AG04449 (cell line): ENCODE measurements around the gene BABAM2.
"Not testable (repeated sequence)": the region's sequence is repeated elsewhere in the genome, so short reads cannot be mapped to it uniquely, and the experiment has no call there.

ENCODE experiments used
- CTCF ChIA-PET: fragments of 350-600 bp; formaldehyde crosslinking; extraction: SDS; loops from one replicate; lab custom pipeline; 2021; ENCODE audit warnings: antibody characterized with exemption; lab: Yijun Ruan, JAX
- POLR2A ChIA-PET: fragments of 400-600, 350-600 bp; formaldehyde crosslinking; extraction: SDS; loops from one replicate; lab custom pipeline; 2020; ENCODE audit warnings: antibody characterized with exemption, inconsistent platforms; lab: Yijun Ruan, JAX
- DNase-seq: peaks from one replicate; pipeline ENCODE4 v3.0.0-alpha.2; 2010; ENCODE audit warnings: low read depth, low spot score
- H3K4me3 ChIP-seq: 2 replicates; pipeline ENCODE4 v1.5.1; 2011; ENCODE audit warnings: low read depth, mild to moderate bottlenecking, control low read depth, low read length
- TF ChIP-seq, protein P1 (sequence below): IDR thresholded peaks from one replicate; pipeline ENCODE4 v1.5.1; 2011; ENCODE audit warnings: mild to moderate bottlenecking, moderate library complexity, low read length, control low read depth, inconsistent platforms; ENCODE audit not compliant: insufficient read depth; ENCODE audit errors: missing control alignments

BABAM2 gene

DNA sequence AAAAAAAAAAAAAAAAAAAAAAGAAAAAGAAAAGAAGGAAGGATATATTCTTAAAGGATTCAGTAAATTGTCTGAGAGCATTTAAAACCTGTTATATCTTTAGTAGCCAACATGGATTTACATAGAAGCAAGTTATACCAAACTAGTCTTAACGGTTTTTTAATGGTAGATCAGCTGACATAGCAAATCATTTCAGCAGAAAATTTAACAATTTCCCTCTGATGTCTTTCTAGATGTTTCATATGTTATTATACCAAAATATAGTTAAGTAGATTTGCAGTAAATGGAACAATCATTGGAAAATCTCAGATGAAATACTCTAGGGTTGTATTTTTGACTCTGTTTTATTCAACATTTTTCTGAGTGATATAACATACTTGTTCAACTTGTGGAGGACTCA lies 72.9 kb downstream of the BABAM2 start:
- POLR2A ChIA-PET = interaction anchor here (0.6 kb wide), 1 partner anchor 14 kb away, joined by 3 read pairs; no protein-coding TSS in a partner anchor
- CTCF ChIA-PET = interaction anchor here (2.3 kb wide), 1 partner anchor 10 kb away, joined by 5 read pairs; no protein-coding TSS in a partner anchor
- no peak for DNase-seq
- TF ChIP-seq, protein P1, sequence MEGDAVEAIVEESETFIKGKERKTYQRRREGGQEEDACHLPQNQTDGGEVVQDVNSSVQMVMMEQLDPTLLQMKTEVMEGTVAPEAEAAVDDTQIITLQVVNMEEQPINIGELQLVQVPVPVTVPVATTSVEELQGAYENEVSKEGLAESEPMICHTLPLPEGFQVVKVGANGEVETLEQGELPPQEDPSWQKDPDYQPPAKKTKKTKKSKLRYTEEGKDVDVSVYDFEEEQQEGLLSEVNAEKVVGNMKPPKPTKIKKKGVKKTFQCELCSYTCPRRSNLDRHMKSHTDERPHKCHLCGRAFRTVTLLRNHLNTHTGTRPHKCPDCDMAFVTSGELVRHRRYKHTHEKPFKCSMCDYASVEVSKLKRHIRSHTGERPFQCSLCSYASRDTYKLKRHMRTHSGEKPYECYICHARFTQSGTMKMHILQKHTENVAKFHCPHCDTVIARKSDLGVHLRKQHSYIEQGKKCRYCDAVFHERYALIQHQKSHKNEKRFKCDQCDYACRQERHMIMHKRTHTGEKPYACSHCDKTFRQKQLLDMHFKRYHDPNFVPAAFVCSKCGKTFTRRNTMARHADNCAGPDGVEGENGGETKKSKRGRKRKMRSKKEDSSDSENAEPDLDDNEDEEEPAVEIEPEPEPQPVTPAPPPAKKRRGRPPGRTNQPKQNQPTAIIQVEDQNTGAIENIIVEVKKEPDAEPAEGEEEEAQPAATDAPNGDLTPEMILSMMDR = no peak
- no peak overlapping the region for H3K4me3 ChIP-seq

DNA sequence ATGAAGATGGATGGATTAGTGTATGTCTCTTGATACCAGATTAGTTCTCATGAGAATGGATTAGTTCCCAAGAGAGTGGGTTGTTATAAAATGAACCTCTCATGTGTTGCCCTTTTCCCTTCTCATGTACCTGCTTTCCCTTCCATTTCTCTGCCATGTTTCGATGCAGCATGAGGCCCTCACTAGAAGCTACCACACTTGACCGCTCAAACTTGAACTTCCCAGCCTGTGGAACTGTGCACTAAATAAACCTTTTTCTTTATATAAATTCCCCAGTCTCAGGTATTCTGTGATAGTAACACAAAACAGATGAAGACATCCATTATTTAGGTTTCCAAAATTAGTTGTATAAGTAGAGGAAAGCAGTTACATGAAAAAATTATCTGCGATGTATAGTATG lies 73.5 kb downstream of the BABAM2 start:
- TF ChIP-seq, protein P1 = no peak
- ChIA-PET CTCF (interaction anchor here (2.3 kb wide), 1 partner anchor 9 kb away, joined by 5 read pairs; no protein-coding TSS in a partner anchor), POLR2A (no interaction called here)

DNA sequence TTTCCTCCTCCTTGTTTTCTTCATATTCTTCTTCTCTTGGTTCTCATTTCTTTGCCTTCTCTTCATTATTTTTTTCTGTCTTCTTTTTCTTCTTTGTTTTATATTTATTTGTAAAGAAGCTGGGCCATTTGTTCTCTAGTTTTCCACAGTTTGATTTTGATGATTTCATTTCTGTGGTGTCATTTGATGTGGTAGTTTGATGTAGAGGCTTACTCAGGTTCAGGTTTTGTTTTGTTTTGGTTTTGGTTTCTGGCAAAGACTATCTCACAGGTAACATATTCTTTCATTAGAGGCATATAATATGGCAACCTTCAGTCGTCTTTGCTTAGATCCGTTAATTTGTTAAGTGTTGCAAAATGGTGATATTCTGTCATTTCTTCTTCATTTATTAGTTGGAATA lies 75.3 kb downstream of the BABAM2 start:
- DNase-seq = no peak
- ChIA-PET POLR2A (no interaction called here), CTCF (interaction anchor here (1.5 to 1.7 kb wide), 2 partner anchors 10 to 487 kb away, joined by 3 to 4 read pairs; no protein-coding TSS in a partner anchor)
- H3K4me3 ChIP-seq = no peak overlapping the region
- TF ChIP-seq, protein P1 = no peak

More for the DNA sequence above, 73.5 kb downstream of the BABAM2 start:
- DNase-seq = no peak
- no peak overlapping the region for H3K4me3 ChIP-seq

GRCh38 chr2:27966466-27966865 lies 75.9 kb downstream of the BABAM2 start:
- ChIA-PET CTCF (interaction anchor here (0.6 to 1.7 kb wide), 2 partner anchors 40 to 486 kb away, joined by 3 to 4 read pairs; no protein-coding TSS in a partner anchor), POLR2A (no interaction called here)
- no peak for DNase-seq
- no peak overlapping the region for H3K4me3 ChIP-seq
- TF ChIP-seq, protein P1 = no peak

DNA sequence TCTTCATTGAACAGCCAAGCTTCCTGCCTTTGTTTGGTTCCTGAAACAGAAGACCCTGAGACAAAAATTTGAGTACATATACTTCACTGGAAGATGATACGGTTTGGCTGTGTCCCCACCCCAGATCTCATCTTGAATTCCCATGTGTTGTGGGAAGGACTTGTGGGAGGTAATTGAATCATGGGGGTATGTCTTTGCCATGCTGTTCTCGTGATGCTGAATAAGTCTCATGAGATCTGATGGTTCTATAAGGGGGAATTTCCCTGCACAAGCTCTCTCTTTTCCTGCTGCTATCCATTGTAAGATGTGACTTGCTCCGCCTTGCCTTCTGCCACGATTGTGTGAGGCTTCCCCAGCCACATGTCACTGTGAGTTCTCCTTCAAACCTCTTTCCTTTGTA lies 76.5 kb downstream of the BABAM2 start:
- H3K4me3 ChIP-seq = no peak overlapping the region
- TF ChIP-seq, protein P1 = no peak
- ChIA-PET CTCF (interaction anchor here (0.6 to 1.7 kb wide), 2 partner anchors 40 to 486 kb away, joined by 3 to 4 read pairs; no protein-coding TSS in a partner anchor), POLR2A (no interaction called here)
- DNase-seq = no peak

GRCh38 chr2:27968045-27968444 lies 77.5 kb downstream of the BABAM2 start:
- POLR2A ChIA-PET = interaction anchor here (0.7 kb wide), 1 partner anchor 19 kb away, joined by 3 read pairs; no protein-coding TSS in a partner anchor
- H3K4me3 ChIP-seq, CTCF ChIA-PET, DNase-seq: not testable (repeated sequence)

DNA sequence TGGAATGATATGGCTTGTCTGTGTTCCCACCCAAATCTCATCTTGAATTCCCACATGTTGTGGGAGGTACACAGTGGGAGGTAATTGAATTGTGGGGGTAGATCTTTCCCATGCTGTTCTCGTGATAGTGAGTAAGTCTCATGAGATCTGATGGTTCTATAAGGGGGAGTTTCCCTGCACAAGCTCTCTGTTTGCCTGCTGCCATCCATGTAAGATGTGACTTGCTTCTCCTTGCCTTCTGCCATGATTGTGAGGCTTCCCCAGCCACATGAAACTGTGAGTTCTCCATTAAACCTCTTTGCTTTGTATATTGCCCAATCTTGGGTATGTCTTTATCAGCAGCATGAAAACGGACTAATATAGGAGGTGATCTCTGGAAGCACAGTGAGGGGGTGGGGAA lies 78.4 kb downstream of the BABAM2 start:
- POLR2A ChIA-PET, DNase-seq, H3K4me3 ChIP-seq, CTCF ChIA-PET: not testable (repeated sequence)
